Measurements from ENCODE around the gene KDM7A. TPM values are rescaled to one million over a fixed set of nuclear protein-coding genes. Genes with fewer than 3 reads are reported as not detected.

The KDM7A gene
- total and polyA plus RNA-seq, 2 of the 8 experiments (the other 6 are each of a cell fraction or from before 2014, with no cell fraction given), result 2.2 to 12.5 TPM

DNA sequence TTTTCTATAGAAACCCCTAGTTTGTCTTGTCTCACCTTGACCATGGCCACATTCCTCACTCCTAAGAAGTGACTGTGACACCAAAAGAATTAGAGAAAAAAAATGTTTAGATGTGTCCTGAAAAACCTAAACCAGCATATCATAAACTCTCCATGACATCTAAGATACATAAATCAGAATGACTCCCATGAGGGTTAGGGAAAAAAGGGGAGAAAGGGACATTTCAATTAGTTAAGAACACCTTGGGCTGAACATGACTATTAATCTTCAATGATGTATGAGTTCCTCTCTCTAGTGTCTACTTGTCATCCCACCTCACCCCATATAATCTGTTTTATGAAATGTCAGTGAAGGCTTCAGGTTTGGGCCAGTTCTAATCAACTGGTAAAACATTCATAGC is 31.1 kb downstream of the KDM7A start:
- Histone ChIP-seq H2AFZ (ENCODE audit: low read length) (no peak overlapping the region), H3K14ac (ENCODE audit: insufficient read length) (no peak overlapping the region), H2BK20ac (ENCODE audit: low read length) (no peak overlapping the region), H3K27me3 (replicated peaks in 1 of 4; ENCODE audit: control insufficient read depth in 3 of 4, extremely low read depth in 1 of 4, insufficient read depth in 3 of 4, low read length in 3 of 4) (no peaks in the 10 kb centered on the region), H3K4me3 (ENCODE audit: extremely low read depth in 1 of 4, insufficient read depth in 2 of 4, low read depth in 3 of 4, low read length in 4 of 4) (no peak overlapping the region), H4K5ac (ENCODE audit: insufficient read length, low read depth, low read length) (no peak overlapping the region), H3K9me3 (ENCODE audit: insufficient read depth in 2 of 2, low read depth in 1 of 2, low read length in 1 of 2) (no peaks in the 10 kb centered on the region), H4K8ac (ENCODE audit: extremely low read depth, insufficient read depth, low read length) (no peak overlapping the region), H2BK15ac (ENCODE audit: low read length) (no peak overlapping the region), H3K9ac (replicated peaks in 1 of 4; ENCODE audit: extremely low read depth in 1 of 4, low read depth in 3 of 4, low read length in 3 of 4) (no peak overlapping the region), H2AK5ac (ENCODE audit: low read depth, low read length) (no peak overlapping the region), H2BK5ac (ENCODE audit: low read depth, low read length) (no peak overlapping the region), H2BK12ac (ENCODE audit: low read depth, low read length) (no peak overlapping the region), H4K20me1 (replicated peaks in 1 of 2; ENCODE audit: control insufficient read depth in 1 of 2, insufficient read depth in 2 of 2, low read length in 2 of 2) (peaks cover 1 to 4% of the 10 kb centered on the region in 2 experiments), H3K56ac (replicated peaks; ENCODE audit: insufficient read length, low read depth, low read length) (no peak overlapping the region), H3K36me3 (ENCODE audit: control insufficient read depth in 2 of 4, insufficient read depth in 4 of 4, low read length in 3 of 4) (no peaks in the 10 kb centered on the region), H4K91ac (replicated peaks; ENCODE audit: insufficient read length, low read length) (no peak overlapping the region), H3K4me2 (ENCODE audit: insufficient read depth in 1 of 2, low read depth in 2 of 2, low read length in 2 of 2) (no peak overlapping the region), H3K23ac (ENCODE audit: insufficient read length) (no peak overlapping the region), H2BK120ac (replicated peaks; ENCODE audit: low read depth, low read length) (no peak overlapping the region), H3K4me1 (replicated peaks in 1 of 4; ENCODE audit: control insufficient read depth in 3 of 4, insufficient read depth in 4 of 4, low read length in 3 of 4) (peaks cover 0 to 3% (median 0%) of the 10 kb centered on the region in 4 experiments; a peak in 1 of 7 replicates), H3K79me2 (ENCODE audit: control insufficient read depth in 1 of 2, insufficient read depth in 2 of 2, low read length in 2 of 2) (peaks cover 0 to 20% of the 10 kb centered on the region in 2 experiments; a peak in 1 of 4 replicates), H3K79me1 (ENCODE audit: low read depth, low read length) (no peaks in the 10 kb centered on the region), H3K4ac (replicated peaks; ENCODE audit: insufficient read length, low read depth, low read length) (no peak overlapping the region), H3K23me2 (ENCODE audit: low read depth, low read length) (no peaks in the 10 kb centered on the region; the same call in 1 of the 2 replicates), H3K27ac (ENCODE audit: low read depth, low read length) (no peak overlapping the region), H3K18ac (ENCODE audit: extremely low read depth, low read length) (no peak overlapping the region)
- FAIRE-seq, result no peak
- ChIA-PET POLR2A (ENCODE audit: partially characterized antibody) (no interaction called here), CTCF (ENCODE audit: partially characterized antibody) (no interaction called here)
- DNase-seq (ENCODE audit: low read depth in 1 of 2, low spot score in 2 of 2), result no peak
- TF ChIP-seq SP2 (IDR thresholded peaks at IDR 0.05; ENCODE audit: low read length) (no peak), USF2 (IDR thresholded peaks at IDR 0.05; ENCODE audit: low read length) (no peak), YY1 (IDR thresholded peaks at IDR 0.05; ENCODE audit: low read depth, low read length) (no peak), CBX8 (IDR thresholded peaks at IDR 0.05; ENCODE audit: borderline replicate concordance, low read depth, low read length) (no peak), BRCA1 (IDR thresholded peaks at IDR 0.05; ENCODE audit: low read depth, low read length) (no peak)
